Anterior cingulate cortex (tissue), 58 donors: ENCODE results near the gene KLF13.

Source experiments
- DNase-seq, 58 donors: peaks; one replicate each; lab custom pipeline; 2025; lab: John Stamatoyannopoulos, UW

KLF13 gene

GRCh38 chr15:31358957-31359701, 32.5 kb downstream of the KLF13 start:
- DNase-seq: no peak

- DNase-seq: no peak
Observed at GRCh38 chr15:31359702-31360111, 33.1 kb downstream of the KLF13 start.

- DNase-seq: no peak
Observed at GRCh38 chr15:31360158-31360561, 33.5 kb downstream of the KLF13 start.

- peak in 2 of 58 donors; percentile 48 to 57 for DNase-seq
Observed at GRCh38 chr15:31360843-31361763, 34.5 kb downstream of the KLF13 start.

GRCh38 chr15:31361764-31362515, 35.3 kb downstream of the KLF13 start:
- peak in 2 of 58 donors; percentile 27 to 57 for DNase-seq

GRCh38 chr15:31362886-31363285, 36.3 kb downstream of the KLF13 start:
- DNase-seq: no peak

GRCh38 chr15:31364301-31365031, 37.8 kb downstream of the KLF13 start:
- peak in 1 of 58 donors; percentile 28 for DNase-seq

DNA sequence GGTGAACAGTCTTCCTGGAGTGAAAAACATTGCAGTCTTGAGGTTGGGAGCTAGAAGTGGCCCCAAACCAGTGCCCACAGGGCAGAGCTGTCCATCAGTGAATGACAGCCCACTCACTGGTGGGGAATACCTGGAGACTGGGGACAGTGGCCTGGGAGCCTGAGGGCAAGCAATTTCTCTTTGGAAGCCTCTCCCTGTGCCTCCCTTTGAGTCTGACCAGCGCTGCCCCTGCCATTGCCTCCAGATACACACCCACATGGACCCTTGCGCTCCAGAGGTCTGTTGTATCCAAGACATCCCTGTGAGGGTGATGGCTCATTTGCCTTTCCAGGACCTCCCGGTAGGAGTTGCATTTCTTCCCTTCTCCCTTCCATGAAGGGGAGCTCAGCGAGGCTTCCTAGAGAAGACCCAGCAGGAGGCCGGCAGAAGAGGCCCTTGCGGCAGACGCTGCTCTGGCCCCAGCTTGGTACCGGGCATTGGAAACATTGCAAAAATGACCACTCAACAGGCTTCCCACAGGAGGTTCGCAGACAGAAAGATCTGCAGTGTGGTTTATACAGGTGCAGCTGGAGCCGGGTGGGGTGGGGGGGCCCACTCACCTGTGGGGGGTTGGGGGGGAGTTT, 38.5 kb downstream of the KLF13 start:
- DNase-seq: no peak

GRCh38 chr15:31365655-31366127, 39.1 kb downstream of the KLF13 start:
- DNase-seq: peak; percentile 47 to 96 (median 84)

DNA sequence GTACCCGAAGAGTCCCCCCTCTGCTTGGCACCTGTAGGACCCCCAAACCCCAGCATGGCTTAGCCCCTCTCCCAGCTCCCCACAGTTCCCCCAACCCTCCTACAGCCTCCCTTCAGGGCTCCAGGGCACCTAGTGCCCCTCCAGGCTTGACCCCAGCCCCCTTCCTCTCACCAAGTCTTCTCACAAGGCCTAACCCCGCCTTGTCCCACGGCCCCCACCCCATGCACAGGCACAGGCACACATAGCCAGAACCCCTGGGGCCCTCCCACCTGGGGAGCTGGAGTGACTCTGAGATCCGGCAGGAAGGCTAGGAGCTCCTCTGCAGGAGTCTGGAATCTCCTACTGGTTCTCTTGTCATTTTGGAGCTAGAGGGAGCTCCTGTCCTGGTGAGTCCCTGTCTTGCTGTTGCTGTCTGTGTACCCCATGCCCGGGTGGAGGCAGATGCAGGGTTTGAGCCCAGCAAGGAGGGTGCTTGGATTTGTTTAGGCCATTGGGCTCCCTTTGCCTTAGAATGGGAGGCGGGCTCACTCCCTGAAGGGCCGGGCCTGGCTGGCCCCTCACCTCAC, 39.6 kb downstream of the KLF13 start:
- DNase-seq: peak in 27 of 58 donors; percentile 29 to 86 (median 57)

- DNase-seq: no peak
Observed at GRCh38 chr15:31367021-31367729, 40.5 kb downstream of the KLF13 start.

DNA sequence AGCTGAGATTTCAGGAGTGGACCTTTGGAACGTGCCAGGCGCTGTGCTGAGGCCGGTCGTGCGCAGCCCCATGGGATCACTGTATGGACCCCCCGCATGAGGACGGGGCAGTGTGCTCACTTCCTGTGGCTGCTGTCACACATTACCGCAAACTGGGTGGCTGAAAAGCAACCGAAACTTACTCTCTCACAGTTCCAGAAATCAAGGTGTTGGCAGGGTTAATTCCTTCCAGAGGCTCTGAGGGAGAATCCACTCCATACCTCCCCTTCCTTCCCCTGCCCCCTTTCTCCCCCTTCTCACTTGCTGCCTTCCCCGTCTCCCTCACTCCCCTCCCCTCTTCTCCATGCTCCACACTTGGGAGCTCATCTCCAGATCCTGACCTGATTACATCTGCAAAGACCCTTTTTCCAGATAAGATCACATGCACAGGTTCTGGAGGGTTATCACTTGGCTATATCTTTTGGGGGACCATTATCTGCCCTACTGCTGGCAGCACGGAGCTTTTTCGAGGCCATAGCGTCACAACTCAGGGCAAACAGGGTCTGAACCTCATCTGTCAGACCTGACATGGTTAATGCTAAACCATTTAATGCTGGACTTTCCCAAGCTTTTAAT, 41.2 kb downstream of the KLF13 start:
- DNase-seq: no peak

DNA sequence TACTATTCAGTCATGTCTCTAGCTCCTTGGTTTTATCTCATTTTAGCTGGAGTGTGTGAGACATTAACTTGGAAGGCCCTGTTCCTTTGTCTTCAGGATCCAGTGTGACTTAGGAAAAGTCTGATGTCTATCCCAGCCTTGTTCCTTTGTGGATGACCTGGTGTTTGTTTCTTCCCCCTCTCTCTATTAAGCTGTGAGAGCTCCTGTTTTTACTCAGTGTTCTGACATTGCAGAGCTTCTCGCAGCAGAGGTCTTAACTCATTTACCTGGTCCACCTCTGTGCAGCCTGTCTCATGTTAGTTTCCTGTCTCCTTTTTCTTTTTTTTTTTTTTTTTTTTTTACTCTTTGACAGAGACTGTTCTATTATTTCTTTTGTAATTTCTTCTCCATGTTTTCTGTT, 43.1 kb downstream of the KLF13 start:
- DNase-seq: no peak

GRCh38 chr15:31371520-31372240, 45.0 kb downstream of the KLF13 start:
- DNase-seq: no peak

DNA sequence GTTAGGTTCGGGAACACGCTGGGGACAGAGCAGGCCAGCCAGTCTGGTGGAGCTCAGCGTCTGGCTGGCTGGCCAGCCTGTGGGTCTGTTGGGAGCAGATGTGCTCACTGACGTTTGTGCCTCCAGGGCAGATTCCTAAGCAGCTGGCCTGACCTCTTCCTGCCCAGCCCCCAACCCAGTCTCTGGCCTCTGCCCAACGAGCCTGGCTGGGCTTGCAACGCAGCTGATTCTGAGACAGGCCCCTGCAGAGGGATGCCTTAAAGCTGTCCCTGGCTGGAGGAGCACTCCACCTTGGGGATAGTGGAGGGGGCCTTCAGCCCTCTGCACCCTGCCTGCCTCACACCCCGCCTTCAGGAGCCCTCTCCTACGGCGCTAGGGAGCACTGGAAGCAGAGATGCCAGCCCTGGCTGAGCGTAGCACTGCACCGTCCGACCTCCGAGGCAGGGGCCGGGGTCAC, 46.0 kb downstream of the KLF13 start:
- DNase-seq: peak in 27 of 58 donors; percentile 15 to 72 (median 32)

GRCh38 chr15:31373096-31373865, 46.6 kb downstream of the KLF13 start:
- no peak for DNase-seq
